DMS153 treated with DMSO at 0.1 percent for 48 hours (cell line): ENCODE results near the gene B4GALNT3.

Experiments used
- DNase-seq: peaks from one replicate; lab custom pipeline; 2025; ENCODE audit not compliant: unreplicated experiment; lab: John Stamatoyannopoulos, UW

The B4GALNT3 gene

GRCh38 chr12:591167-592023, 131.7 kb downstream of the B4GALNT3 start:
- DNase-seq: no peak

DNA sequence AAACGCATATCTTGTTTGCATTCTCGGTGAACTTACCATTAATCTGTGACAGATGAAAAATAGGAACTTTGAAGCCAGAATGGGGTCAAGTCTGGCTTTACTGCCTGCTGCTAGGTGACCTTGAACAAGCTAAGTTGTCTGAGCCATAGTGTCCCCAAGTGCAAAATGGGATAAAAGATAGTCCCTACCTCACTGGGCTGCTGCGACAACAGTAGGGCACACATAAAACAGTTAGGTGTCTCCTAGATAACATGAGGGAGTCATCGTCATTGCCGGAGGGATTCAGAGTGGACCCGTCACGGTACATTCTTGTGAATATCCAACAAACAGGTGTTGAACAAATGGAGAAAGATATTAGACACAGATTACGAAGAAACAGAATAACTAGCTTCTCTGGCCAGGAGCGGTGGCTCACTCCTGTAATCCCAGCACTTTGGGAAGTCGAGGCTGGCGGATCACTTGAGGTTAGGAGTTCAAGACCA, 132.3 kb downstream of the B4GALNT3 start:
- no peak for DNase-seq

- no peak for DNase-seq
Measured at GRCh38 chr12:593396-594270, 133.9 kb downstream of the B4GALNT3 start.

DNA sequence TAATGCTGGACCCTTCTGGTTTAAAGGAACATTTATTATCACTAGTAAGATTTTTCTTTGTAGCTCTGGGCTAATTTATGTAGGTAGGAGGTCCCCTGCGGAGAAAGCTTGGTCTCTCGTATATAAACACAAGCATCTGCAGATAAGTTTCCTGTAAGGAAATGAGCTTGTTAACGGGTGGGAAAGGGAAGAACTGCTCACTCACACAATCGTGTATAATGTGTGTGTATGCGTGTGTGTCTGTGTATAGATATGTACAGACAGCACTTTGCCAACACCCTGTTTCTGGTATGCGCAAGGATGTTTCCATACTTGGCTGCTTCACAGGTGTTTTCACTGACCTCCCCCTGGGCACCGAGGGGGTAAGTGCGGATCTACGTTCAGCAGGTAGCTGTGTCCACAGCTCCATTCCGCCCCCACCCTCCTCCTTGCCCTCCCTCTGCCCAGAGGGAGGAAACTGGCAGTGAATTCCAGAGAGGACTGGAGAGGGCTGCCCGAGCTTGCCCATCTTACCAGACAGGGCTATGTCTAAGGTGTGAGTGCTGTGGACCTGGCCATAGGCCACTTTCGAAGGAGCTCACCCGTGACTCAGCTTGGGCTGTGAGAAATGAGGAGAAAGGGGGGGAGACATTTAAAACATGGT, 138.3 kb downstream of the B4GALNT3 start:
- DNase-seq: no peak

DNA sequence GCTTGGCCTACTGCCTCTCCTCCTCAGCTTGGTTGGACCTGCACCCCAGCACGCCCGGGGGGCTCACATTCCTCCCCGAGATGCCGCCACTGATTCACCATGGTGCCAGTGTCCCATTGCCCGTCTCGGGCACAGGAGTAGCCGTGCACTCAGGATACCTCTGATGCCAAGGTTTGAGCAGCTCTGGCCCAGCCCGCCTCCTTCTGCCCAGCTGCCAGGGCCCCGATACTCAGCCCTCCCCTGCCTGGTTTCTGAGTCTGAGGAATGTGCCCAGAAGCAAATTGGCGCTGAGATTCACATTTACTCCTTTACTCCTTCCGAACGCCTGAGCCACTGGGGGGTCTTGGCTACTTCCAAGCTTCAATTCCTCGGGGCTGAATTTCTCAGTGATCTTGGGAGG, 140.0 kb downstream of the B4GALNT3 start:
- DNase-seq: no peak

- no peak for DNase-seq
Measured at GRCh38 chr12:601976-602699, 142.4 kb downstream of the B4GALNT3 start.

- DNase-seq: no peak
Measured at GRCh38 chr12:602700-603068, 142.9 kb downstream of the B4GALNT3 start.

DNA sequence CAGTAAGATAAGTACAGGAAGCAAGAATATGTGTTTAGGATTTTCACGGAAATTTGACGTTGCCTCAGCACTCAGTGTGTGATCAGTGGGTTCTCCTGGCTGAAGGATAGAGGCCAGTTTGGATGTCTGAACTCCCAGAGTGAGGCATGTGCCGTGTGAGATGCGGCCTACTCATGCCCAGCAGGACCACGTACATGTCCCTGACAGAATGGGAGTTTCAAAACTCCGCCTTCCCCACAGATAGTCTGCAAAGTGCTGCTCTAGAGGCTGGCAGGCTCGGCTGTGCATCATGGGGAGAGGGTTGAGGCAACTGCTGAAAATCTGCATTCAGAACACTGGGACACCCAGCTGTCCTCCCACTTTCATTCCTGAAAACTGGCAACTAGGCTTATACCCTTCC, 145.2 kb downstream of the B4GALNT3 start:
- DNase-seq: no peak

DNA sequence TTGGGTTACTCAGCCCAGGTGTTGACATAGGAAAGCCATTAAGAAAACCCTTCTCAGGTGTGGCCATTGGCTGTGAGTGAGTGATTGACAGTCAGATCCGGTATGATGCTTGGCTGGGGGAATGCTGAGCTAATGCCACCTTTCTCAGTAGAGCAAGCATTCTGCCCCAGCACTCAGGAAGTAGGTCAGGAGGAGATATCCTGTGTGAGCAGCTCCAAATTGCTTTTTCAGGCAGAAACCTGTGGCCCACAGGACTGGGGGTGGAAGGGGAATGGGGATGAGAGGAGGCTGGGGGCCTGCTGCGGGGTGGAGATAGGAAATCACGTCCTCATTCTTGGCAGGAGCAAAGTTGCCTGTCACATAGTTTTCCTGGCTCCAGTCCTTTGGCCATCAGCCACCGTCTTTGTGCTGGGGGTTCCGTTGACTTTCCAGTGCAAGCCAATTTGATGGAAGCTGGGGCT, 147.8 kb downstream of the B4GALNT3 start:
- DNase-seq: no peak

DNA sequence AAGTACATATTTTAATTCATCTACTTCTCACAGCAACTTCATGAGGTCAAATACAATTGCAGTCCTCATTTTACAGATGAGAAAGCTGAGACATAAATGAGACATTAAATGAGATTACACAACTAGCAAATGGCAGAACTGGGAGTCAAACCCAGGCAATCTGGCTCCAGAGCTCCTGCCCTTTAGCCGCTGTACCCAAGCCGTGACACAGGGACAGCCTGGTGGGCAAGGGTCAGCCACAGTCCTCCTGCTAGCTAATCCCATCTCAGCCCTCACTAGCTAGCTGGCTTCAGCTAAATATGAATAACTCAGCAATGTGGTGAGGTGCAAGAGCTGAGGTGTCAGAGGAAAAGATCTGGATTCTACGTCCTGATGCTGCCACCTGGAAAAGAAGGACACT, 148.7 kb downstream of the B4GALNT3 start:
- DNase-seq: no peak

- DNase-seq: no peak
Measured at GRCh38 chr12:608921-609320, 149.2 kb downstream of the B4GALNT3 start.

GRCh38 chr12:611721-612120, 152.0 kb downstream of the B4GALNT3 start:
- no peak for DNase-seq

DNA sequence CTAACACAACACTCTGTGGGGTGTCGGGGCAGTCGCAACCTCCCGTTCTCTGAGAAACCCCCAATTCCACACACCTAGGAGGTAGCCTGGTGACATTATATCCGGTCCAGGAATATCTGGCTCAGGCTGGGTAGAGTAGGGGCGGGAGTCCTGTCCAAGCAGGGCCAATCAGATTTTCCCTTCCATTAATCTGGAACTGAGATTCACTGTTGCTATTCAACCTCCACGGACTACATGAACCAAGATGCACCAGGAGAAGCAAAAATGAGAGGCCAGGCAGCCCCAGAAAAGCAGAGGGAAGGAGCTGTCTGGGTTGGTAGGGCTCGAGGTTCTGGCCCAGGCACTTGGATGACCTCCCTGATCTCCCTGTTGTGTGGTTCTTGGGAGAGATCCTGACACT, 152.6 kb downstream of the B4GALNT3 start:
- no peak for DNase-seq

GRCh38 chr12:612886-613285, 153.1 kb downstream of the B4GALNT3 start:
- no peak for DNase-seq
